Ascending aorta (tissue), 2 donors: ENCODE measurements around the gene PRPF40A. TPM values are rescaled to one million over a fixed set of nuclear protein-coding genes. Genes with fewer than 3 reads are reported as not detected.

Experiments used
- DNase-seq, 2 donors: peaks; one replicate each; pipeline ENCODE4 v3.0.0-alpha.2; 2019; ENCODE audit warnings: low spot score in 2 of 2
- H3K27ac ChIP-seq, 2 donors: fragments of 200-600 bp; sonication (generic); one replicate each; pipeline ENCODE4 v1.5.1; 2016 to 2017; ENCODE audit warnings: mild to moderate bottlenecking in 1 of 2
- H3K27me3 ChIP-seq: fragments of 200-600 bp; sonication (generic); one replicate; pipeline ENCODE4 v1.5.1; 2017
- H3K36me3 ChIP-seq, 2 donors: fragments of 200-600 bp; sonication (generic); one replicate each; pipeline ENCODE4 v1.5.1; 2016
- H3K4me1 ChIP-seq, 2 donors: fragments of 200-600 bp; sonication (generic); one replicate each; pipeline ENCODE4 v1.5.1; 2016 to 2017; ENCODE audit warnings: mild to moderate bottlenecking in 1 of 2
- H3K4me3 ChIP-seq, 2 donors: fragments of 200-600 bp; sonication (generic); one replicate each; pipeline ENCODE4 v1.5.1; 2016 to 2017; ENCODE audit warnings: mild to moderate bottlenecking in 1 of 2
- H3K9me3 ChIP-seq, 2 donors: fragments of 200-600 bp; sonication (generic); one replicate each; pipeline ENCODE4 v1.5.1; 2016
- CTCF ChIP-seq, 3 experiments: fragments of 200-600 bp in 2 of 3; fragments of 450-650 bp in 1 of 3; sonication (generic) in 2 of 3; IDR thresholded peaks; one replicate each; pipeline ENCODE4 v1.5.1; 2016 to 2019; ENCODE audit warnings: antibody characterized with exemption in 3 of 3, mild to moderate bottlenecking in 1 of 3, moderate library complexity in 1 of 3
- intact Hi-C: fragments of 100-400 bp; cut with DNase I; formaldehyde crosslinking; loops from one replicate; pipeline ENCODE4 v1.15.1; 2023
- total RNA-seq: library from RNA; depleted of rRNA; stranded (reverse); fragments of >200 nt; gene quantifications from one replicate; pipeline ENCODE4 v1.1.0, GENCODE V29; 2016

PRPF40A gene
- total RNA-seq, 1 donor from 2014 or later, result 28.9 TPM

GRCh38 chr2:152696476-152696875 lies 20.8 kb downstream of the PRPF40A start:
- Histone ChIP-seq H3K9me3 (no peaks in the 10 kb centered on the region), H3K36me3 (peaks cover 6 to 19% of the 10 kb centered on the region in 2 donors), H3K27me3 (no peaks in the 10 kb centered on the region), H3K27ac (no peak overlapping the region), H3K4me3 (no peak overlapping the region), H3K4me1 (no peaks in the 10 kb centered on the region)
- intact Hi-C loops, result no loop called here
- DNase-seq, result no peak
- no peak for TF ChIP-seq CTCF (IDR thresholded peaks at IDR 0.05)

GRCh38 chr2:152695763-152696162 lies 21.5 kb downstream of the PRPF40A start:
- Histone ChIP-seq H3K27ac (no peak overlapping the region), H3K9me3 (no peaks in the 10 kb centered on the region), H3K36me3 (peaks cover 6 to 18% of the 10 kb centered on the region in 2 donors), H3K27me3 (no peaks in the 10 kb centered on the region), H3K4me3 (no peak overlapping the region), H3K4me1 (no peaks in the 10 kb centered on the region)
- no peak for DNase-seq
- TF ChIP-seq CTCF (IDR thresholded peaks at IDR 0.05), result no peak
- intact Hi-C loops, result no loop called here

DNA sequence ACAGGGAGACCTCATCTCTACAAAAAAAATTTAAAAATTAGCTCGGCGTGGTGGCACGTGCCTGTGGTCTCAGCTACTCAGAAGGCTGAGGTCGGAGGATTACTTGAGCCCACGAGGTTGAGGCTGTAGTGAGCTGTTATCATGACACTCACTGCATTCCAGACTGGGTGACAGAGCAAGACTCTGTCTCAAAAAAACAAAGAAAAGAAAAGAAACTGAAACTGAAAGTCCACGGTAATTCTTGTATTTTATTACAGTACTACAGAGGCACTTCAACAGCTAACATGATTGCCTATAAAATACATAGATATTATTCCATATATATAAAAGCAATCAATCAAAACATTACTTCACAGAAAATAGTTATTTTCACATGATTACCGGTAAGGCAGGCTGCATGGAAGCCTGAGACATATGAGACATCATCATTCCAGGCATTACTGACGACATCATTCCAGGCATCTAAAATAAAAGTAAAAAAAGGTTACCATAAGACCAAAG lies 23.1 kb downstream of the PRPF40A start:
- no peak overlapping the region for H3K27ac ChIP-seq
- no peaks in the 10 kb centered on the region for H3K9me3 ChIP-seq
- H3K36me3 ChIP-seq, result peaks cover 6 to 18% of the 10 kb centered on the region in 2 donors
- H3K27me3 ChIP-seq, result no peaks in the 10 kb centered on the region
- H3K4me3 ChIP-seq, result peak overlapping the region in 1 of 2 donors; percentile 45
- no peaks in the 10 kb centered on the region for H3K4me1 ChIP-seq
- TF ChIP-seq CTCF (IDR thresholded peaks at IDR 0.05), result no peak
- no peak for DNase-seq
- intact Hi-C loops, result loop anchor here (1.0 kb wide), 1 partner anchor 23 kb away; the partner anchor contains the start of gene PRPF40A

DNA sequence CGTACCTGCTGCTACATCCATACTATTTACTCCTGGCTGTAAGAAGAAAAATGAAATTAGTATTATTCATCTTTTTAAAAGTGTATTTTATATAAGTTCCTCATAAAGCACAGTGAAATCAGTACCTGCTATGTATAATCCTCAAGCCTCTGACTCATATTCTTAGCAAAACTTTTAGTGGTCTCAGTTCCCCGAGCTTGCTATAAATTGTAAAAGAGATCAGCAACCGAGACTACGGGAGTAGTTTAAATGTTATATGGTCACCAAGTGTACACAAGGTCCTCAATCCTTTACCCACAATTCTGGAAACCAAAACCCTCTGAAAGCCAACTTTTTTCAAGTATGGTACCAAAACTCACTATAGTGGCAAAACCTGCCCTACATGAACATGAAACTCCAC lies 24.2 kb downstream of the PRPF40A start:
- Histone ChIP-seq H3K27me3 (no peaks in the 10 kb centered on the region), H3K36me3 (peaks cover 6 to 18% of the 10 kb centered on the region in 2 donors), H3K4me1 (no peaks in the 10 kb centered on the region), H3K27ac (no peak overlapping the region), H3K9me3 (no peaks in the 10 kb centered on the region), H3K4me3 (no peak overlapping the region)
- intact Hi-C loops, result no loop called here
- no peak for TF ChIP-seq CTCF (IDR thresholded peaks at IDR 0.05)
- DNase-seq, result no peak

DNA sequence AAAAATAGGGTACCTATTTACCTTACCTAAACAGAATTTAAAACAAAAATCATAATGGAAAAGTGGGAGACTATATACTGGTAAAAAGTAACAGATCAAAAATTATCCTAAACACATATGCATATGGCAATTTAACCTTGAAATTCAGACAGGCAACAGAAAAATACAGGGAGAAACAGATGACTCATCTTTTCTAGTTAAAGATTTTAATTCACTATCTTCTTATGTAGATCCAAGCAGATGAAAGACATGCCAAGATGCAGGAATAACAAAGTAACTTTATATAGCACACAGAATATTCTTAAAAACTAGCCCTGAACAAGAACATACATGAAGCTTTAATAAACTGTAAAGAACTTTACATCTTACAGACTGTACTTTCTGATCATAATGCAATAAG lies 30.9 kb downstream of the PRPF40A start:
- intact Hi-C loops, result no loop called here
- H3K36me3 ChIP-seq, result peaks cover 0 to under 1% of the 10 kb centered on the region in 2 donors
- DNase-seq, result no peak
- no peaks in the 10 kb centered on the region for H3K27me3 ChIP-seq
- no peaks in the 10 kb centered on the region for H3K4me1 ChIP-seq
- no peak overlapping the region for H3K4me3 ChIP-seq
- TF ChIP-seq CTCF (IDR thresholded peaks at IDR 0.05), result no peak
- H3K9me3 ChIP-seq, result no peaks in the 10 kb centered on the region
- H3K27ac ChIP-seq, result no peak overlapping the region

DNA sequence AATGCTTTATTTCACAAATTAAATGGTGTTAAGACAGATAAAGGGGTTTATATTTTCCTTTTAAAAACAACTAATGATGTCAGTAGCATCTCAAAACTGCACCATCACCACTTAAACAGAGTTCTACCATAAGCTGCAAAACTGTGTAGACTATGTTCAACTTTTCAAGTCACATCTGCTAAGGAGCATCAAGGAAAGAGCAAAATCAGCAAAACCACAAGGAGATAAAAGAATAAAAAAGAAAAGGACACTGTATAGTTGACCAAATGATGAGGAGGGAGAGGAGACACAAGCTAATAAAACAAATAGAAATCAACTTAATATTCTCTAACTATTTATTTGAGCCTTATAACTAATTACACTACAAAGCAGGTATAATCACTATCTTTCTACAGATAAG lies 33.9 kb downstream of the PRPF40A start:
- intact Hi-C loops, result no loop called here
- Histone ChIP-seq H3K27me3 (no peaks in the 10 kb centered on the region), H3K27ac (no peak overlapping the region), H3K4me1 (no peaks in the 10 kb centered on the region), H3K36me3 (peaks cover 21 to 22% of the 10 kb centered on the region in 2 donors), H3K9me3 (no peaks in the 10 kb centered on the region), H3K4me3 (no peak overlapping the region)
- no peak for TF ChIP-seq CTCF (IDR thresholded peaks at IDR 0.05)
- DNase-seq, result no peak
